Naive thymus-derived CD4-positive, alpha-beta T cell (primary cell): ENCODE results near the gene PPFIBP2. TPM values are rescaled to one million over a fixed set of nuclear protein-coding genes. Genes with fewer than 3 reads are reported as not detected.

Experiments used
- ATAC-seq: fragments of 150-1000 bp; cut with Tn5 transposase; 2 replicates; pipeline ENCODE4 v1.10.0; 2021; ENCODE audit warnings: mild to moderate bottlenecking, moderate library complexity
- CTCF ChIA-PET: fragments of 350-600 bp; sonication (Branson Sonifier 250); formaldehyde crosslinking; loops from one replicate; lab custom pipeline; 2021; ENCODE audit warnings: antibody characterized with exemption; lab: Charles Lee
- POLR2A ChIA-PET: fragments of 350-600 bp; sonication (Branson Sonifier 250); formaldehyde crosslinking; loops from one replicate; lab custom pipeline; 2021; ENCODE audit warnings: antibody characterized with exemption, inconsistent platforms; lab: Charles Lee
- DNase-seq, 9 donors: peaks; one replicate each; pipeline versions ENCODE4 v3.0.0 to v3.0.0-alpha.2; 2020 to 2022; ENCODE audit warnings: mixed read lengths in 1 of 9
- H3K27ac ChIP-seq: one replicate; pipeline ENCODE4 v1.7.0; 2013; ENCODE audit warnings: mild to moderate bottlenecking, low read depth, low read length, moderate library complexity
- H3K27me3 ChIP-seq, 2 donors: one replicate each; pipeline ENCODE4 v1.7.0; 2013; ENCODE audit warnings: low read length in 2 of 2, mild to moderate bottlenecking in 2 of 2, moderate library complexity in 2 of 2; ENCODE audit not compliant: control insufficient read depth in 2 of 2, insufficient read depth in 2 of 2
- H3K36me3 ChIP-seq, 3 experiments: 1 replicate in 2 of 3; 2 replicates in 1 of 3; pipeline ENCODE4 v1.7.0; 2013; ENCODE audit warnings: low read length in 3 of 3, mild to moderate bottlenecking in 3 of 3, moderate library complexity in 1 of 3; ENCODE audit not compliant: insufficient read depth in 3 of 3, control insufficient read depth in 2 of 3
- H3K4me1 ChIP-seq, 2 donors: one replicate each; pipeline ENCODE4 v1.7.0; 2013; ENCODE audit warnings: low read length in 2 of 2, mild to moderate bottlenecking in 2 of 2, moderate library complexity in 1 of 2; ENCODE audit not compliant: control insufficient read depth in 2 of 2, insufficient read depth in 2 of 2
- H3K4me3 ChIP-seq: 2 replicates; pipeline ENCODE4 v1.7.0; 2013; ENCODE audit warnings: mild to moderate bottlenecking, low read length
- H3K9me3 ChIP-seq, 3 experiments: 1 replicate in 2 of 3; 2 replicates in 1 of 3; pipeline ENCODE4 v1.7.0; 2013; ENCODE audit warnings: low read length in 3 of 3; ENCODE audit not compliant: control insufficient read depth in 2 of 3
- H3K27ac Mint-ChIP-seq, 9 donors: one replicate each; pipeline ENCODE4 v1.8.0; 2020 to 2022; ENCODE audit warnings: mixed read lengths in 9 of 9, mild to moderate bottlenecking in 8 of 9, moderate library complexity in 5 of 9, inconsistent platforms in 2 of 9
- H3K27me3 Mint-ChIP-seq, 5 donors: one replicate each; pipeline ENCODE4 v1.8.0; 2021 to 2022; ENCODE audit warnings: mixed read lengths in 5 of 5, mild to moderate bottlenecking in 1 of 5
- H3K36me3 Mint-ChIP-seq, 5 donors: one replicate each; pipeline ENCODE4 v1.8.0; 2020 to 2022; ENCODE audit warnings: mixed read lengths in 5 of 5, mild to moderate bottlenecking in 3 of 5, inconsistent platforms in 1 of 5
- H3K4me1 Mint-ChIP-seq, 7 donors: one replicate each; pipeline ENCODE4 v1.8.0; 2020 to 2022; ENCODE audit warnings: mixed read lengths in 7 of 7, mild to moderate bottlenecking in 3 of 7, inconsistent platforms in 1 of 7
- H3K4me3 Mint-ChIP-seq, 10 donors: one replicate each; pipeline ENCODE4 v1.8.0; 2020 to 2022; ENCODE audit warnings: mild to moderate bottlenecking in 10 of 10, mixed read lengths in 10 of 10, moderate library complexity in 6 of 10, inconsistent platforms in 2 of 10
- H3K9me3 Mint-ChIP-seq, 11 donors: one replicate each; pipeline ENCODE4 v1.8.0; 2020 to 2022; ENCODE audit warnings: mixed read lengths in 11 of 11, mild to moderate bottlenecking in 4 of 11, inconsistent platforms in 1 of 11, moderate library complexity in 1 of 11
- intact Hi-C, 2 donors: fragments of 100-400 bp; cut with micrococcal nuclease; formaldehyde crosslinking; loops; one replicate each; pipeline ENCODE4 v1.15.1; 2023
- polyA plus RNA-seq, 2 donors: library from polyadenylated mRNA; unstranded; fragments of 300-500 nt; fragmentation: Illumina TruSeq; gene quantifications; one replicate each; pipeline ENCODE4 v1.2.3, GENCODE V29; 2021
- total RNA-seq, 6 experiments: library from RNA in 5 of 6; stranded (reverse) in 5 of 6; gene quantifications; 1 replicate in 5 of 6; 2 replicates in 1 of 6; pipeline ENCODE4 v1.2.3 and lab custom pipeline; 2021 to 2026

PPFIBP2 gene
- total and polyA plus RNA-seq, 7 experiments from 2014 or later = 5.7 to 55.6 (median 42.6) TPM

- Histone ChIP-seq H3K4me3 (no peak overlapping the region), H3K27ac (no peak overlapping the region), H3K9me3 (peaks cover 0 to 5% (median 0%) of the 10 kb centered on the region in 3 experiments), H3K4me1 (peaks cover 0 to 14% of the 10 kb centered on the region in 2 donors), H3K27me3 (peaks cover 0 to 6% of the 10 kb centered on the region in 2 donors), H3K36me3 (peaks cover 0 to 14% (median 0%) of the 10 kb centered on the region in 3 experiments)
- peaks cover 0 to 9% (median 3%) of the 10 kb centered on the region in 11 donors for H3K9me3 Mint-ChIP-seq
- no peak for ATAC-seq
- CTCF ChIA-PET = interaction anchor here (1.5 kb wide), 1 partner anchor 12 kb away, joined by 4 read pairs; no protein-coding TSS in a partner anchor
- H3K4me1 Mint-ChIP-seq = peaks cover 12 to 45% (median 31%) of the 10 kb centered on the region in 7 donors
- H3K27ac Mint-ChIP-seq = no peak overlapping the region
- intact Hi-C loops = loop anchor here in 1 of 2 donors (10.0 kb wide), 1 partner anchor 123 kb away; no protein-coding TSS in a partner anchor
- no peak for DNase-seq
- POLR2A ChIA-PET = no interaction called here
- no peak overlapping the region for H3K4me3 Mint-ChIP-seq
- peaks cover 0 to 41% (median 22%) of the 10 kb centered on the region in 5 donors for H3K36me3 Mint-ChIP-seq
- H3K27me3 Mint-ChIP-seq = peaks cover 0 to 55% (median 0%) of the 10 kb centered on the region in 5 donors
Measured at GRCh38 chr11:7572001-7572712, 58.4 kb downstream of the PPFIBP2 start.

- Mint-ChIP-seq H3K9me3 (peaks cover 0 to 4% (median under 1%) of the 10 kb centered on the region in 11 donors), H3K27me3 (peaks cover 0 to 52% (median 0%) of the 10 kb centered on the region in 5 donors), H3K27ac (no peak overlapping the region), H3K4me3 (no peak overlapping the region), H3K36me3 (peaks cover 0 to 31% (median 12%) of the 10 kb centered on the region in 5 donors), H3K4me1 (peaks cover 23 to 55% (median 41%) of the 10 kb centered on the region in 7 donors)
- Histone ChIP-seq H3K27me3 (peaks cover 0 to 6% of the 10 kb centered on the region in 2 donors), H3K9me3 (peaks cover 0 to 3% (median 0%) of the 10 kb centered on the region in 3 experiments), H3K27ac (no peak overlapping the region), H3K4me3 (no peak overlapping the region), H3K36me3 (peaks cover 0 to 3% (median 0%) of the 10 kb centered on the region in 3 experiments), H3K4me1 (peaks cover 0 to 24% of the 10 kb centered on the region in 2 donors)
- CTCF ChIA-PET = interaction anchor here (0.9 kb wide), 1 partner anchor 13 kb away, joined by 3 read pairs; no protein-coding TSS in a partner anchor
- POLR2A ChIA-PET = no interaction called here
- ATAC-seq = no peak
- DNase-seq = no peak
- intact Hi-C loops = loop anchor here in 1 of 2 donors (10.0 kb wide), 1 partner anchor 122 kb away; no protein-coding TSS in a partner anchor
Measured at GRCh38 chr11:7573193-7573557, 59.4 kb downstream of the PPFIBP2 start.

DNA sequence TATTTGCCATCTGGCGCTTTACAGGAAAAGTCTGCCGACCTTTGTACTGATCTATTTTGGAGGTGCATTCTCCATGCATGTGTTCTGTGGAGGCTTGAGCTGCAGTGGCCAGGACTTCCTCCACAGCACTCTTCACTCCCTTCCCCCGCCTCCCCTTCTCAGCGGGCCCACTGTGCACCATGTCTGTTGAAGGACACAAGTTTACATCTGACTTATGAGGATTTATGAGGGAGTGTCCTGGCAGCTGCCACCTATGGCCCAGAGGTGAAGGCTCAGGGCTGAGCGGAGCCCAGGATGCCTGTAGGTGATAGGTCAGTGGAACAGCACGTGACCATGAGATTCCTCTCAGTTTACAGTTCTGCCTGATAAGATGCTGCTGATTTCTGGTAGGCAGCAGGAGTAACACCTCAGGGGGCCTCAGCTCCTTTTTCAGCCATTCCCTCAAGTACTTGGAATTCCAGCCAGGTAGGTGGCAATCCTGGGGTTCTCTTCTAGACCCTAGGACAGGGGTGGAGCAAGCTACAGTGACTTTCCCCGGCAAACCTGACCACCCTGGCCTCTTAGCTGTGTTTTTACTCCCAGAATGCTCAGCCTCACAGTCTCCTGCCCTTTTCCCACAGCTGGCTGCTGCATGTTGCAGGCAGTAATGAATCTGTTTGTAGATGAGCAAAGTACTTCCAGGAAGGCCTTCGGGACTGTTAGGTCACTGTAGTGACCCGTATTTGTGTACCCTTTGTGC lies 59.9 kb downstream of the PPFIBP2 start:
- Mint-ChIP-seq H3K27me3 (peaks cover 0 to 51% (median 0%) of the 10 kb centered on the region in 5 donors), H3K9me3 (no peaks in the 10 kb centered on the region), H3K4me1 (peaks cover 28 to 60% (median 46%) of the 10 kb centered on the region in 7 donors), H3K4me3 (no peak overlapping the region), H3K27ac (no peak overlapping the region), H3K36me3 (peaks cover 0 to 25% (median 7%) of the 10 kb centered on the region in 5 donors)
- ChIA-PET POLR2A (no interaction called here), CTCF (interaction anchor here (0.9 kb wide), 1 partner anchor 12 kb away, joined by 3 read pairs; no protein-coding TSS in a partner anchor)
- Histone ChIP-seq H3K27ac (no peak overlapping the region), H3K9me3 (no peaks in the 10 kb centered on the region), H3K4me1 (peaks cover 0 to 28% of the 10 kb centered on the region in 2 donors), H3K36me3 (no peaks in the 10 kb centered on the region), H3K4me3 (no peak overlapping the region), H3K27me3 (peaks cover 0 to 6% of the 10 kb centered on the region in 2 donors)
- intact Hi-C loops = loop anchor here in 1 of 2 donors (10.0 kb wide), 1 partner anchor 121 kb away; no protein-coding TSS in a partner anchor
- ATAC-seq = no peak
- no peak for DNase-seq

DNA sequence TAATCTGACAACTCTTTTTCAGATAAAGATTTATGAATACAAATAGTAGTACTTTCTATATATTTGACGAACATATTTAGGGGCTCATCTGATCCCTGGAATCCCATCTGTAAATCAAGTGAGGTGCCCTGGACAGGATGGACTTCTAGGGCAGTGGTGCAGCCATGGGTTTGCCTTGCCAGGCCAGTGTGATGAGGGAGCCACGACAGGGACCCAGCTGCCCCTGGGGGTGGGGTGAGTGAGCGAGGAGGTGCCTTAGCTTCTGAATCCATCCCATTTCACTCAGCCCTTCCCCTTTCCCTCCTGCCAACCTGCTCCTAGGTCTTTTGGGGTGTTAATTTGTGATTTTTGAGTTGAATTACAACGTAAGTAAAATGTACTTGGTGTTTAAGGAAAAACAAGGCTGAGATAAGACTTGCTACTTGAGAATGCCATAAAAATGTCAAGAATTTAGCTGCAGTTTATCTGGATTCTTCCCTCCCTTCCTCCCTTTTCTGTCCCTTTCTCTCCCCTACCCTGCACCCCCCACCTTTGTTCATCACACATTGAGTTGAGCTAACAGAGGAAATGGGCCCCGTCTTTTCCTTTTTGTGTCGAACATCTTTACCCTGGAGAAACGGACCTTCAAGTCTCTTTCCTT lies 60.8 kb downstream of the PPFIBP2 start:
- no peak overlapping the region for H3K27ac ChIP-seq
- H3K4me1 ChIP-seq = peaks cover 0 to 28% of the 10 kb centered on the region in 2 donors
- POLR2A ChIA-PET = no interaction called here
- Mint-ChIP-seq H3K27me3 (peaks cover 0 to 49% (median 0%) of the 10 kb centered on the region in 5 donors), H3K27ac (no peak overlapping the region), H3K4me3 (peak overlapping the region in 1 of 10 donors; percentile 67), H3K4me1 (peaks cover 29 to 62% (median 43%) of the 10 kb centered on the region in 7 donors), H3K9me3 (no peaks in the 10 kb centered on the region), H3K36me3 (peaks cover 0 to 19% (median 4%) of the 10 kb centered on the region in 5 donors)
- intact Hi-C loops = loop anchor here in 1 of 2 donors (5.0 to 10.0 kb wide), 2 partner anchors 62 to 120 kb away; partner anchors contain the start of gene PPFIBP2
- ATAC-seq = no peak
- CTCF ChIA-PET = no interaction called here
- no peak for DNase-seq
- no peaks in the 10 kb centered on the region for H3K36me3 ChIP-seq
- H3K9me3 ChIP-seq = no peaks in the 10 kb centered on the region
- H3K27me3 ChIP-seq = peaks cover 0 to 6% of the 10 kb centered on the region in 2 donors
- no peak overlapping the region for H3K4me3 ChIP-seq

DNA sequence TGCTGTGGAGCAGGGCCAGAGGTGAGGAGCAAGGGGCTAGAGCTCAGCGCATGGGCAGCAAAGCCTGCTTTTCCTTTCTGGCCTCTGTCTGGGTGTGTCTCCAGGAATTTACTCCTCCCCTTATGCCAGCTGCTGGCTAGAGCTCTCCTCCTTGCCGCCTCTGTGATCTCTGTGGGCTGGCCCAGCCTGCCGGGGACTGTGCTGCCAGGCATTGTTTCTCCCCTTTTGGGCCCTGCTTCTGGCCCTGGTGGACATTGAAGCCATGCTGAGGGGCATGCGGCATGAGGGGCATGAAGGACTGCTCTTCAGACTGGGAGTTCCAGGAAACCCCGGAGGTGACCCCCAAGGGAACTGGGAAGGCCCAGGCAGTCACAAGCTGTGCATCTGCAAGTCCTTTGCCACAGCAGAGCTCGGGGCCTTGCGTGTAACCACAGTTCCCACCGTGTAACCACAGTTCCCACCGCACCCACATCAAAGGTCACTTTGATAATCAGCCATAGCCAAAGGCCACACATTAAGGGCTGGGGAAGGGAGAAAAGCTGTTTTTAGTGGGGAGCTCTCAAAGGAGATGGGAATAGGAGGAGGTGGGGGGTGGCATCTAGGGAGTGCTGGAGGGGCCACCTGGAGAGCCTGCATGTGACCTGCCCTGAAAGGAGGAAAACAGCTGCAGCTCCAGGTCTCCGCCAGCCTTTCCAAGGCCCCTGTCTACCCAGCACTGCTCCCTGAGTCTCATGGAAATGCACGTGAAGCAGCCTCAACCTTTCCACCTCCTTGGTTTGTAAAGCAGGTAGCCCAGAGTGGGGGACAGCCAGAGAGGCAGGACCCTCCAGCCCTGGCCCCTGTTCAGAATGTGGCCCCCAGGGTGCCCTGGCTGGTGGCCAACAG lies 62.3 kb downstream of the PPFIBP2 start:
- intact Hi-C loops = loop anchor here in 1 of 2 donors (5.0 to 10.0 kb wide), 2 partner anchors 64 to 119 kb away; partner anchors contain the start of gene PPFIBP2
- POLR2A ChIA-PET = no interaction called here
- CTCF ChIA-PET = no interaction called here

More for the DNA sequence above, 62.3 kb downstream of the PPFIBP2 start:
- Mint-ChIP-seq H3K9me3 (no peaks in the 10 kb centered on the region), H3K4me3 (peak overlapping the region in 4 of 10 donors; percentile 8 to 69 (median 46)), H3K4me1 (peaks cover 29 to 62% (median 43%) of the 10 kb centered on the region in 7 donors), H3K36me3 (peaks cover 0 to 12% (median 0%) of the 10 kb centered on the region in 5 donors), H3K27ac (peak overlapping the region in 2 of 9 donors; percentile 40 to 62), H3K27me3 (peaks cover 0 to 53% (median 0%) of the 10 kb centered on the region in 5 donors)
- peak in 3 of 9 donors; percentile 2 to 12 (median 2) for DNase-seq
- peaks cover 0 to 6% of the 10 kb centered on the region in 2 donors for H3K27me3 ChIP-seq
- H3K36me3 ChIP-seq = no peaks in the 10 kb centered on the region
- H3K4me1 ChIP-seq = peaks cover 0 to 28% of the 10 kb centered on the region in 2 donors
- H3K9me3 ChIP-seq = no peaks in the 10 kb centered on the region
- H3K27ac ChIP-seq = no peak overlapping the region
- ATAC-seq = no peak
- H3K4me3 ChIP-seq = no peak overlapping the region
